ENCODE data around the gene ALDH18A1. TPM values are rescaled to one million over a fixed set of nuclear protein-coding genes. Genes with fewer than 3 reads are reported as not detected.

The ALDH18A1 gene
- total and polyA plus RNA-seq, 2 of the 8 experiments (the other 6 are each of a cell fraction or from before 2014, with no cell fraction given): 59.6 to 128 TPM

DNA sequence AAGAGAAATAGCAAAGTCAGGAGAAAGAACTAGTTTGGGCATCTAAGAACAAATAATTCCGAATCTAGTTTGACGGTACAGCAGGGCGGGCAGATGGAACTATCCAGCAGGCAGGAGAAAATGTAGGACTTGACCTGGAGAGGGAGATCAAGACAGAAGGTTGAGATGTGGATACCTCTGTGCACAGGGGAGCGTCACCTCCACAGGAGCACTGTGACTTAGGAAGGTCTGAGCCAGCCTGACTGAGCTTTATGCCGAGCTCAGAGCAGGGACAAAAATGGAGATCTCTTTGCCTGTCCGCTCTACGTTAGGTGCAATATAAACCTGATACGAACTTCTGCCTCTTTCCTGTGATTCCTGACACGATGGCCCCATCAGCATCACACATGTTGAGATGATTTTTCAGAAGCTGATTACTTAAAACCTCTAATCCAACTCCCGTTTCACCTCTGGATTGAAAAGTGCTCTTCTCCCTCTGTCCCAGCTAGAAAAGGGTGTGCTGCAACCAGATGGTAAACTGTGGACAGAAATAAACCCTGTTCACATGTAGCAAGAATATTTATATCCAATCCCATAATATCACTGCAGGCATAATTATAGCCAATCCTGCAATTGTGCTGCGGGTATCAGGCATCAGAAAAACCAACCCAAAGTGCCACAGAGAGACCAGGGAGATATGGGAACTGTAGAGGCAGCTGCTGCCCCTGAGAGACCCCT, 81.7 kb downstream of the ALDH18A1 start (continued):
- TF ChIP-seq, protein P1, sequence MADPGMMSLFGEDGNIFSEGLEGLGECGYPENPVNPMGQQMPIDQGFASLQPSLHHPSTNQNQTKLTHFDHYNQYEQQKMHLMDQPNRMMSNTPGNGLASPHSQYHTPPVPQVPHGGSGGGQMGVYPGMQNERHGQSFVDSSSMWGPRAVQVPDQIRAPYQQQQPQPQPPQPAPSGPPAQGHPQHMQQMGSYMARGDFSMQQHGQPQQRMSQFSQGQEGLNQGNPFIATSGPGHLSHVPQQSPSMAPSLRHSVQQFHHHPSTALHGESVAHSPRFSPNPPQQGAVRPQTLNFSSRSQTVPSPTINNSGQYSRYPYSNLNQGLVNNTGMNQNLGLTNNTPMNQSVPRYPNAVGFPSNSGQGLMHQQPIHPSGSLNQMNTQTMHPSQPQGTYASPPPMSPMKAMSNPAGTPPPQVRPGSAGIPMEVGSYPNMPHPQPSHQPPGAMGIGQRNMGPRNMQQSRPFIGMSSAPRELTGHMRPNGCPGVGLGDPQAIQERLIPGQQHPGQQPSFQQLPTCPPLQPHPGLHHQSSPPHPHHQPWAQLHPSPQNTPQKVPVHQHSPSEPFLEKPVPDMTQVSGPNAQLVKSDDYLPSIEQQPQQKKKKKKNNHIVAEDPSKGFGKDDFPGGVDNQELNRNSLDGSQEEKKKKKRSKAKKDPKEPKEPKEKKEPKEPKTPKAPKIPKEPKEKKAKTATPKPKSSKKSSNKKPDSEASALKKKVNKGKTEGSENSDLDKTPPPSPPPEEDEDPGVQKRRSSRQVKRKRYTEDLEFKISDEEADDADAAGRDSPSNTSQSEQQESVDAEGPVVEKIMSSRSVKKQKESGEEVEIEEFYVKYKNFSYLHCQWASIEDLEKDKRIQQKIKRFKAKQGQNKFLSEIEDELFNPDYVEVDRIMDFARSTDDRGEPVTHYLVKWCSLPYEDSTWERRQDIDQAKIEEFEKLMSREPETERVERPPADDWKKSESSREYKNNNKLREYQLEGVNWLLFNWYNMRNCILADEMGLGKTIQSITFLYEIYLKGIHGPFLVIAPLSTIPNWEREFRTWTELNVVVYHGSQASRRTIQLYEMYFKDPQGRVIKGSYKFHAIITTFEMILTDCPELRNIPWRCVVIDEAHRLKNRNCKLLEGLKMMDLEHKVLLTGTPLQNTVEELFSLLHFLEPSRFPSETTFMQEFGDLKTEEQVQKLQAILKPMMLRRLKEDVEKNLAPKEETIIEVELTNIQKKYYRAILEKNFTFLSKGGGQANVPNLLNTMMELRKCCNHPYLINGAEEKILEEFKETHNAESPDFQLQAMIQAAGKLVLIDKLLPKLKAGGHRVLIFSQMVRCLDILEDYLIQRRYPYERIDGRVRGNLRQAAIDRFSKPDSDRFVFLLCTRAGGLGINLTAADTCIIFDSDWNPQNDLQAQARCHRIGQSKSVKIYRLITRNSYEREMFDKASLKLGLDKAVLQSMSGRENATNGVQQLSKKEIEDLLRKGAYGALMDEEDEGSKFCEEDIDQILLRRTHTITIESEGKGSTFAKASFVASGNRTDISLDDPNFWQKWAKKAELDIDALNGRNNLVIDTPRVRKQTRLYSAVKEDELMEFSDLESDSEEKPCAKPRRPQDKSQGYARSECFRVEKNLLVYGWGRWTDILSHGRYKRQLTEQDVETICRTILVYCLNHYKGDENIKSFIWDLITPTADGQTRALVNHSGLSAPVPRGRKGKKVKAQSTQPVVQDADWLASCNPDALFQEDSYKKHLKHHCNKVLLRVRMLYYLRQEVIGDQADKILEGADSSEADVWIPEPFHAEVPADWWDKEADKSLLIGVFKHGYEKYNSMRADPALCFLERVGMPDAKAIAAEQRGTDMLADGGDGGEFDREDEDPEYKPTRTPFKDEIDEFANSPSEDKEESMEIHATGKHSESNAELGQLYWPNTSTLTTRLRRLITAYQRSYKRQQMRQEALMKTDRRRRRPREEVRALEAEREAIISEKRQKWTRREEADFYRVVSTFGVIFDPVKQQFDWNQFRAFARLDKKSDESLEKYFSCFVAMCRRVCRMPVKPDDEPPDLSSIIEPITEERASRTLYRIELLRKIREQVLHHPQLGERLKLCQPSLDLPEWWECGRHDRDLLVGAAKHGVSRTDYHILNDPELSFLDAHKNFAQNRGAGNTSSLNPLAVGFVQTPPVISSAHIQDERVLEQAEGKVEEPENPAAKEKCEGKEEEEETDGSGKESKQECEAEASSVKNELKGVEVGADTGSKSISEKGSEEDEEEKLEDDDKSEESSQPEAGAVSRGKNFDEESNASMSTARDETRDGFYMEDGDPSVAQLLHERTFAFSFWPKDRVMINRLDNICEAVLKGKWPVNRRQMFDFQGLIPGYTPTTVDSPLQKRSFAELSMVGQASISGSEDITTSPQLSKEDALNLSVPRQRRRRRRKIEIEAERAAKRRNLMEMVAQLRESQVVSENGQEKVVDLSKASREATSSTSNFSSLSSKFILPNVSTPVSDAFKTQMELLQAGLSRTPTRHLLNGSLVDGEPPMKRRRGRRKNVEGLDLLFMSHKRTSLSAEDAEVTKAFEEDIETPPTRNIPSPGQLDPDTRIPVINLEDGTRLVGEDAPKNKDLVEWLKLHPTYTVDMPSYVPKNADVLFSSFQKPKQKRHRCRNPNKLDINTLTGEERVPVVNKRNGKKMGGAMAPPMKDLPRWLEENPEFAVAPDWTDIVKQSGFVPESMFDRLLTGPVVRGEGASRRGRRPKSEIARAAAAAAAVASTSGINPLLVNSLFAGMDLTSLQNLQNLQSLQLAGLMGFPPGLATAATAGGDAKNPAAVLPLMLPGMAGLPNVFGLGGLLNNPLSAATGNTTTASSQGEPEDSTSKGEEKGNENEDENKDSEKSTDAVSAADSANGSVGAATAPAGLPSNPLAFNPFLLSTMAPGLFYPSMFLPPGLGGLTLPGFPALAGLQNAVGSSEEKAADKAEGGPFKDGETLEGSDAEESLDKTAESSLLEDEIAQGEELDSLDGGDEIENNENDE (IDR thresholded peaks at IDR 0.05; ENCODE audit: insufficient replicate concordance, low read length): no peak

Measured in H1 (cell line).